CD4-positive, CD25-positive, alpha-beta regulatory T cell (primary cell): ENCODE data around the gene PAK6. TPM values are rescaled to one million over a fixed set of nuclear protein-coding genes. Genes with fewer than 3 reads are reported as not detected.
A peak's percentile ranks its signal among the peaks of the same experiment; 100 is the strongest.

Experiments used
- ATAC-seq, 2 donors: fragments of 150-1000 bp; cut with Tn5 transposase; one replicate each; pipeline ENCODE4 v1.10.0; 2021; ENCODE audit warnings: low read depth in 2 of 2, moderate number of reproducible peaks in 2 of 2, moderate library complexity in 1 of 2
- DNase-seq, 3 donors: peaks; one replicate each; pipeline versions ENCODE4 v3.0.0 to v3.0.0-alpha.2; 2012 to 2022; ENCODE audit warnings: mixed read lengths in 1 of 3
- H3K27ac ChIP-seq: one replicate; pipeline ENCODE4 v1.7.0; 2013; ENCODE audit warnings: mild to moderate bottlenecking, low read length; ENCODE audit not compliant: insufficient read depth, poor library complexity, severe bottlenecking
- H3K27me3 ChIP-seq: one replicate; pipeline ENCODE4 v1.7.0; 2013; ENCODE audit warnings: low read length; ENCODE audit not compliant: control insufficient read depth, insufficient read depth
- H3K36me3 ChIP-seq: one replicate; pipeline ENCODE4 v1.7.0; 2013; ENCODE audit warnings: mild to moderate bottlenecking, low read length, moderate library complexity; ENCODE audit not compliant: control insufficient read depth, insufficient read depth
- H3K4me1 ChIP-seq: 2 replicates; pipeline ENCODE4 v1.7.0; 2013; ENCODE audit warnings: mild to moderate bottlenecking, low read length; ENCODE audit not compliant: insufficient read depth, control insufficient read depth, poor library complexity, severe bottlenecking
- H3K4me3 ChIP-seq: one replicate; pipeline ENCODE4 v1.7.0; 2013; ENCODE audit warnings: low read depth, mild to moderate bottlenecking, low read length, moderate library complexity
- H3K9me3 ChIP-seq, 2 experiments: 1 replicate in 1 of 2; 2 replicates in 1 of 2; pipeline ENCODE4 v1.7.0; 2013; ENCODE audit warnings: low read length in 2 of 2, mild to moderate bottlenecking in 1 of 2, moderate library complexity in 1 of 2; ENCODE audit not compliant: control insufficient read depth in 2 of 2
- H3K27ac Mint-ChIP-seq, 3 donors: one replicate each; pipeline ENCODE4 v1.8.0; 2020 to 2022; ENCODE audit warnings: mild to moderate bottlenecking in 3 of 3, mixed read lengths in 3 of 3, moderate library complexity in 2 of 3
- H3K27me3 Mint-ChIP-seq: one replicate; pipeline ENCODE4 v1.8.0; 2022; ENCODE audit warnings: mild to moderate bottlenecking, mixed read lengths
- H3K36me3 Mint-ChIP-seq: one replicate; pipeline ENCODE4 v1.8.0; 2020; ENCODE audit warnings: mixed read lengths
- H3K4me1 Mint-ChIP-seq, 4 donors: one replicate each; pipeline ENCODE4 v1.8.0; 2020 to 2022; ENCODE audit warnings: mixed read lengths in 4 of 4, mild to moderate bottlenecking in 1 of 4
- H3K4me3 Mint-ChIP-seq, 4 donors: one replicate each; pipeline ENCODE4 v1.8.0; 2020 to 2022; ENCODE audit warnings: mild to moderate bottlenecking in 4 of 4, mixed read lengths in 4 of 4, moderate library complexity in 3 of 4
- H3K9me3 Mint-ChIP-seq, 7 donors: one replicate each; pipeline ENCODE4 v1.8.0; 2020 to 2022; ENCODE audit warnings: mixed read lengths in 7 of 7, mild to moderate bottlenecking in 3 of 7, moderate library complexity in 2 of 7
- polyA plus RNA-seq, 4 donors: library from polyadenylated mRNA; unstranded; fragments of 300-500 nt; fragmentation: Illumina TruSeq; gene quantifications; one replicate each; pipeline ENCODE4 v1.2.3, GENCODE V29; 2021
- total RNA-seq: library from RNA; stranded (reverse); gene quantifications from one replicate; pipeline ENCODE4 v1.2.3, GENCODE V29; 2022

The PAK6 gene
- total and polyA plus RNA-seq, 5 donors from 2014 or later: not detected

DNA sequence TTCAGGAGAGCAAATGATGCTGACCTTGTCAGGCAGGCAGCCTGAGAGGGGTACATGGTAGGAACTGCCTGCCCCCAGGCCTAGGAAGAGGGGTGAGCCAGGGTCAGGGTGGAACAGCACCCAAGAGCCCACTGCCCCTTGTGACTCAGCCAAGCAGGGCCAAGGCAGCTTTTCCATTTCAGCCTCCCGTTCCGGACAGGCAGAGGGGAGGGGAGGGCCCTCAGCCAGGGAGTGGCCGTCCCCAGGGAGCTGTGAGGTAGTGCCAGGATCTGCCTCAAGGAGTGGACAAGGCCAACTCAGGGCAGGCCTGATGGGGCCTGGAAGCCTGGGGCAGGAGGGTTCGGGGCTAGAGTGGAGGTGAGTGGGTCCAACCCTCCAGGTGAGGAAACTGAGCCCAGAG is 49.1 kb downstream of the PAK6 start:
- H3K27ac Mint-ChIP-seq: peak overlapping the region in 1 of 3 donors; percentile 14
- H3K27me3 Mint-ChIP-seq: no peaks in the 10 kb centered on the region
- H3K9me3 Mint-ChIP-seq: peaks cover 0 to 1% (median 0%) of the 10 kb centered on the region in 7 donors
- DNase-seq: no peak
- no peak overlapping the region for H3K27ac ChIP-seq
- H3K4me3 ChIP-seq: no peak overlapping the region
- no peak for ATAC-seq
- H3K4me3 Mint-ChIP-seq: no peak overlapping the region
- H3K36me3 Mint-ChIP-seq: no peaks in the 10 kb centered on the region
- H3K36me3 ChIP-seq: peaks cover 29% of the 10 kb centered on the region
- no peaks in the 10 kb centered on the region for H3K4me1 Mint-ChIP-seq
- no peaks in the 10 kb centered on the region for H3K27me3 ChIP-seq
- peaks cover 5% of the 10 kb centered on the region for H3K4me1 ChIP-seq
- no peaks in the 10 kb centered on the region for H3K9me3 ChIP-seq

DNA sequence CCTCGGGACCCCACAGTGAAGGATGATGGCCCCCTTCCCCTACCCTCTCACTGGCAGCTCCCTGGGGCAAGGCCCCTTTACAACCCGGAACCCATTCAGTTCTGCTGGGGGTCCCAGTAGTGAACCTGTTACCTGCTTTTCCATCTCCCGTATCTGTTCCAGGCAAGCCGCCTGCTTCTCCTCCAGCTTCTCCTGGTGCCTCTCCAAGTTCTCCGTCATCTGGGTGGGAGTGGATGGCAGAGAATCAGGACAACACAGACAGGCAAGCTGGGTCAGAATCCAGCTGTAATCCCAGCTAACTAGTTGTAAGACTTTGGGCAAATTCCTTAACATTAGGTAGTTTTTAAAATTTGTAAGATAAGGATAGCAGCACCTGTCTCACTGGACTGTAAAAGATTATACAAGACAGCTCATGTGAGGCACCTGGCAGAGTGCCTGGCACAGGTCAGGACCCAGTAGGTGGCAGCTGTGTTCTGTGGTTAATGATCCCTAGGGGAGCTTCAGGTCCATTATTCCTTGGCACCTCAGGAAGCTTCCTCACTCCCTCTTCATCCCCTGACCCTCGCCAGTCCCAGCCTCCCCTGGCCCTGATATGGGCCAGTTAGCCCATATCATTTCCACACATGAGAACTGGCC is 50.4 kb downstream of the PAK6 start:
- DNase-seq (no peak), ATAC-seq (no peak)
- Histone ChIP-seq H3K4me1 (no peaks in the 10 kb centered on the region), H3K36me3 (peaks cover 39% of the 10 kb centered on the region), H3K27ac (no peak overlapping the region), H3K4me3 (no peak overlapping the region), H3K9me3 (no peaks in the 10 kb centered on the region), H3K27me3 (no peaks in the 10 kb centered on the region)
- Mint-ChIP-seq H3K36me3 (no peaks in the 10 kb centered on the region), H3K27ac (peak overlapping the region in 1 of 3 donors; percentile 52), H3K4me1 (no peaks in the 10 kb centered on the region), H3K4me3 (no peak overlapping the region), H3K9me3 (peaks cover 0 to 1% (median 0%) of the 10 kb centered on the region in 7 donors), H3K27me3 (no peaks in the 10 kb centered on the region)

DNA sequence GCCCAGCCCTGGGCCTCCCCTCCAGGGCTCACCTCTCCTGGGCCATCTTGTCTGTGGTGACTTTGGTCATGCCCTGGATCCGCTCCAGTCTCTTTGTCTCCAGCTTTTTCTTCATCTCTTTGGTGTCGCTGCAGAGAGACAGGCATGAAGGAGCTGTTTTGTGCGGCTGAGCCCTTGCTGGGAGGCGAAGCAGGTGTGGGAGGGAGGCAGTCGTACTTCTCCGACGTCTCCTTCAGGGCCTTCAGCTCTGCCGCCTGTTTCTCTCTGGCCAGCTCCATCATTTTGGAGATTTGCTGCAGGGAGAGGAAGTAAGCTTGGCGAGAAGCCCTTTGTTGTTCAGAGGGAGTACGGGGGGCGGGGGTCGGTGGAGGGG is 51.7 kb downstream of the PAK6 start:
- Mint-ChIP-seq H3K27ac (no peak overlapping the region), H3K4me1 (peaks cover 0 to 1% (median 0%) of the 10 kb centered on the region in 4 donors)
- peaks cover 47% of the 10 kb centered on the region for H3K36me3 ChIP-seq

DNA sequence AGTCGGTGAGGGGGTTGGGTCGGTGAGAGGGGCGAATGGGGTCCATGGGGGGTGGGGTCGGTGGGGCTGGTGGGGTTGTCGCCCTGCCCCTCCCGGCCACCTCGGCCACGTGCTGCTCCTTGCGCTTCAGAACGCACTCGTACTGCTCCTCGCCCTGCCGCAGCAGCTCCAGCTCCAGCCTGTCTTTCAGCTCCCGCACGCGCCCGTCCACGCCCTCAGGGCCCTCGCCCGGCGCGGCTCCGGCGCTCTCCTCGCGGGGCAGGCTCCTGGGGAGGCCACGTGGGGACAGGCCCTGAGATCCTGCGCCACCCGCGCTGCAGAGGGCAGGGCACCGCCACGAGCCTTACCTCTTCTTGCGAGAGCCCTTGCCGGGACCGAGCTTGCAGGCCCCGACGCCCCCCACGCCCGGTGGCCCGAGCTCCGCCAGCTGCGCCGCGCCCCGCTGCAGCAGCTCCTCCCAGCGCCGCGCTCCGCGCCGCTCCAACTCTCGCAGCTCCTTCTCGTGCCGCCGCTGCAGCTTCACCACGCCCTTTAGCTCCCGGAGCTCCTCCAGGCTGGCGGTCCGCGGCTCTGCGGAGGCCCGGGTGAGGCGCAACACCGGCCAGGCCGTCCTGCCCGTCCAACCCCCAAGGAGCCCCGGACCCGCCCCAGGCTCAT is 52.2 kb downstream of the PAK6 start:
- H3K27me3 Mint-ChIP-seq: no peaks in the 10 kb centered on the region
- no peak overlapping the region for H3K4me3 Mint-ChIP-seq
- no peaks in the 10 kb centered on the region for H3K4me1 ChIP-seq
- H3K4me1 Mint-ChIP-seq: peaks cover 0 to 2% (median 0%) of the 10 kb centered on the region in 4 donors
- H3K27me3 ChIP-seq: no peaks in the 10 kb centered on the region
- no peak overlapping the region for H3K27ac ChIP-seq
- peaks cover 0 to 1% (median 0%) of the 10 kb centered on the region in 7 donors for H3K9me3 Mint-ChIP-seq
- H3K27ac Mint-ChIP-seq: no peak overlapping the region
- peaks cover 9% of the 10 kb centered on the region for H3K36me3 Mint-ChIP-seq
- H3K4me3 ChIP-seq: no peak overlapping the region
- no peaks in the 10 kb centered on the region for H3K9me3 ChIP-seq
- H3K36me3 ChIP-seq: peaks cover 51% of the 10 kb centered on the region
- ATAC-seq: no peak
- no peak for DNase-seq

More for the DNA sequence above, 51.7 kb downstream of the PAK6 start:
- Mint-ChIP-seq H3K9me3 (peaks cover 0 to 1% (median 0%) of the 10 kb centered on the region in 7 donors), H3K27me3 (no peaks in the 10 kb centered on the region), H3K36me3 (peaks cover 4% of the 10 kb centered on the region), H3K4me3 (no peak overlapping the region)
- ATAC-seq: no peak
- Histone ChIP-seq H3K4me1 (no peaks in the 10 kb centered on the region), H3K4me3 (no peak overlapping the region), H3K27ac (no peak overlapping the region), H3K27me3 (no peaks in the 10 kb centered on the region), H3K9me3 (no peaks in the 10 kb centered on the region)
- no peak for DNase-seq

DNA sequence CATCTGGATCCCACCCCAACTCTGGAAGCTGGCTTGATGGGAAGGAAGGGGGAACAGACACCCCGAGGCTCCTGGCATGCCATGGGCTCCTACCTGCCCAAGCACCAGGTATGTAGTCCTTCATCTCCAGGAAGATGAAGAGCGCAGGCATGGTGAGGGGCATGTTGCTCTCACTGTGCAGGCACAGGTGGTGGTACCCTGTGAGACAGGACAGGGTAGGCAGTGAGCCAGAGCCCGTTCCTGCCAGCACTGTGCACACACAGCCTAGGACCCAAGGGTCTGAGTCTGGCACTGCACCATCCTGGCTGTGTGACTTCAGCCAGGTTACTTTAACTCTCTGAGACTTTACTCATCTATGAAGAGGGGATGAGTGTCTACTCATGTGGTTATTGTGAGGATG is 53.4 kb downstream of the PAK6 start:
- Histone ChIP-seq H3K4me1 (no peaks in the 10 kb centered on the region), H3K36me3 (peaks cover 54% of the 10 kb centered on the region), H3K4me3 (no peak overlapping the region), H3K27me3 (no peaks in the 10 kb centered on the region), H3K9me3 (no peaks in the 10 kb centered on the region), H3K27ac (no peak overlapping the region)
- Mint-ChIP-seq H3K4me3 (no peak overlapping the region), H3K9me3 (peaks cover 0 to 1% (median 0%) of the 10 kb centered on the region in 7 donors), H3K4me1 (peaks cover 0 to 2% (median 0%) of the 10 kb centered on the region in 4 donors), H3K27me3 (no peaks in the 10 kb centered on the region), H3K27ac (no peak overlapping the region), H3K36me3 (peaks cover 19% of the 10 kb centered on the region)
- ATAC-seq (no peak), DNase-seq (no peak)

DNA sequence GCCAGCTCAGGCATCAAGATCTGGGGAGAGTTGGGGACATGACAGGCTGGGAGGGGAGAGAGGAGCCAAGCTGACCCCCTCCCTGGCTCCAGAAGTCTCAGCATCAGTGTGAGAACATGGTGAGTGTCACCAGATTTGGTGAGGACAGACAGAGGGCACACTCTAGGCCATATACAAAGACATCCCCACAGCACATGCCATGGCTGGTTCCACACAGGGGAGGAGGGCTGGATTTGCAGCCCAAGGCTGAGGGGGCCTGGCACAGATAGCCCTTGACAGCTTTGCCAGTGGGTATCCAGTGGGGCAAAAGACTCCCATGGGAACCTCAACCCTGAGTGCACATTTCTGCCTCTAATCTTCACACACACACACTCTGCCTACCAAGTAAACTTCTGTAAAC is 54.1 kb downstream of the PAK6 start:
- Histone ChIP-seq H3K27ac (no peak overlapping the region), H3K4me3 (no peak overlapping the region), H3K27me3 (no peaks in the 10 kb centered on the region), H3K9me3 (no peaks in the 10 kb centered on the region), H3K36me3 (peaks cover 56% of the 10 kb centered on the region), H3K4me1 (no peaks in the 10 kb centered on the region)
- DNase-seq (no peak), ATAC-seq (no peak)
- Mint-ChIP-seq H3K4me1 (peaks cover 0 to 2% (median 0%) of the 10 kb centered on the region in 4 donors), H3K4me3 (no peak overlapping the region), H3K36me3 (peaks cover 23% of the 10 kb centered on the region), H3K9me3 (no peaks in the 10 kb centered on the region), H3K27me3 (no peaks in the 10 kb centered on the region), H3K27ac (peak overlapping the region in 1 of 3 donors; percentile 44)

DNA sequence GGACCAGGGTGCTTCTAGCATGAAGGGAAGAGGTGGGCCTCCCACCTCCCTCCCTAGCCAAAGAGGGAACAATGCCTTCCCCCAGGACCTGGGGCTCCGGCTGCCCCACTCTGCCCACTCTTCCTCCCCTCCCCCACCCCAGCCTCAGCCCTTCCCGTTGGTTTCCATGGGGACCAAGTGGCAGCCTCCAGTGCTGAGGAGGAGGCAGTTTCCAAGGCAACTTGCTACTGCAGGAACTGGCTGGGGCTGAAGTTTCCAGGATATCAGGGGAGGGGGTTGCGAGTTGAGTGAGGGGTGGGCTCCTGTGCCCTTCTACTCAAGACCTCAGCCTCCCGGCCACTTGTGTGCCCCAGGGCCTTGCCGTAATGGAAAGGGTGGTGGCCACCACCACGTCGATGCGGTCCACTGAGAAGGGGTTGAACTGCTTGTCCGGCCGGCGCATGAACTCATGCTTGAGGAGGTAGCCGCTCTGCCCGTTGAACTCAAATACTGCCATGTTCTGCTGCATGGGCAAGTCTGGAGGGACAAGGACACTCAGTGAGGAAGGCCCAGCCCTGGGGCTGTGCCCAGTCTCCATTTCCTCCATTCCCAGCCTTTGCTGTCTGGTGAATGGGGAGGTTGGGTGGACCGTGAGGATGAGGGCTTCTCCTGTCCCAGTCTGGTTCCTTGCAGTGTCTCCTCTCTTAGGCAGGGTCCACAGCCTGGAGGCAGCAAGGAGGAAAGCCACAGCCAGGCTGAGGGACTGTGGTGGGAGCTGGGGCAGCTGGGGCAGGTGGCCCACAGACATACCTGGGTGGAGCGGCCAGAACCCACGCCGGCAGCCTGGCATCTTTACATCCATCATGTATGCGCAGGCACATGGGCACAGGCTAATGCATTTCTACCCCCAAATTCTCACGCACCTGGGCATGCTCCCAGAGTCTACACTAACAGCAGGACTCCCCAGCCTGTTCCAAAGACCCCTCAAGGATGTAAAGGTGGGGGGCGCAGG is 55.3 kb downstream of the PAK6 start:
- ATAC-seq (no peak), DNase-seq (no peak)
- Mint-ChIP-seq H3K9me3 (no peaks in the 10 kb centered on the region), H3K27me3 (no peaks in the 10 kb centered on the region), H3K4me3 (no peak overlapping the region), H3K27ac (no peak overlapping the region), H3K36me3 (peaks cover 28% of the 10 kb centered on the region), H3K4me1 (peaks cover 0 to 2% (median 1%) of the 10 kb centered on the region in 4 donors)
- Histone ChIP-seq H3K27ac (no peak overlapping the region), H3K4me1 (no peaks in the 10 kb centered on the region), H3K27me3 (no peaks in the 10 kb centered on the region), H3K9me3 (no peaks in the 10 kb centered on the region), H3K4me3 (no peak overlapping the region), H3K36me3 (peaks cover 60% of the 10 kb centered on the region)
